GM20000 (cell line): Measurements from ENCODE around the gene ATP6V0D1.

Experiments
- DNase-seq: peaks from one replicate; pipeline ENCODE4 v3.0.0; 2012; ENCODE audit warnings: low spot score
- CTCF ChIP-seq: IDR thresholded peaks from 2 replicates; pipeline ENCODE4 v1.5.1; 2012; ENCODE audit warnings: mild to moderate bottlenecking, control low read depth; ENCODE audit errors: extremely low read depth, missing control alignments

The ATP6V0D1 gene

GRCh38 chr16:67477960-67478554 lies 2.9 kb downstream of the ATP6V0D1 start:
- no peak for DNase-seq
- TF ChIP-seq CTCF: no peak

GRCh38 chr16:67474551-67475455 lies 6.2 kb downstream of the ATP6V0D1 start:
- no peak for DNase-seq
- TF ChIP-seq CTCF: no peak

GRCh38 chr16:67471758-67472384 lies 9.1 kb downstream of the ATP6V0D1 start:
- no peak for DNase-seq
- TF ChIP-seq CTCF: no peak

GRCh38 chr16:67470359-67470758 lies 10.6 kb downstream of the ATP6V0D1 start:
- DNase-seq: no peak
- no peak for TF ChIP-seq CTCF

- no peak for DNase-seq
Measured at GRCh38 chr16:67468731-67469130, 12.2 kb downstream of the ATP6V0D1 start.

GRCh38 chr16:67466581-67466980 lies 14.4 kb downstream of the ATP6V0D1 start:
- no peak for TF ChIP-seq CTCF
- no peak for DNase-seq

More at GRCh38 chr16:67468731-67469130, 12.2 kb downstream of the ATP6V0D1 start:
- TF ChIP-seq CTCF: no peak

GRCh38 chr16:67464565-67464964 lies 16.4 kb downstream of the ATP6V0D1 start:
- no peak for DNase-seq
- no peak for TF ChIP-seq CTCF
